Stimulated activated naive CD8-positive, alpha-beta T cell treated with anti-CD3 and anti-CD28 coated beads, Interleukin-15, Interleukin-2, amounts not matched to agents 100 ng/mL and 50 ng/mL, for 24 hours (primary cell): ENCODE results near the gene MPPED2.

Source experiments
- H3K27ac Mint-ChIP-seq: one replicate; pipeline ENCODE4 v1.8.0; 2021; ENCODE audit warnings: mild to moderate bottlenecking, mixed read lengths
- H3K27me3 Mint-ChIP-seq: one replicate; pipeline ENCODE4 v1.8.0; 2021; ENCODE audit warnings: mixed read lengths
- H3K36me3 Mint-ChIP-seq: one replicate; pipeline ENCODE4 v1.8.0; 2021; ENCODE audit warnings: low read depth, mixed read lengths
- H3K4me1 Mint-ChIP-seq: one replicate; pipeline ENCODE4 v1.8.0; 2021; ENCODE audit warnings: low read depth, mixed read lengths
- H3K4me3 Mint-ChIP-seq: one replicate; pipeline ENCODE4 v1.8.0; 2021; ENCODE audit warnings: mild to moderate bottlenecking, mixed read lengths
- H3K9me3 Mint-ChIP-seq: one replicate; pipeline ENCODE4 v1.8.0; 2021; ENCODE audit warnings: mixed read lengths

MPPED2 gene, protein sequence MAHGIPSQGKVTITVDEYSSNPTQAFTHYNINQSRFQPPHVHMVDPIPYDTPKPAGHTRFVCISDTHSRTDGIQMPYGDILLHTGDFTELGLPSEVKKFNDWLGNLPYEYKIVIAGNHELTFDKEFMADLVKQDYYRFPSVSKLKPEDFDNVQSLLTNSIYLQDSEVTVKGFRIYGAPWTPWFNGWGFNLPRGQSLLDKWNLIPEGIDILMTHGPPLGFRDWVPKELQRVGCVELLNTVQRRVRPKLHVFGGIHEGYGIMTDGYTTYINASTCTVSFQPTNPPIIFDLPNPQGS

DNA sequence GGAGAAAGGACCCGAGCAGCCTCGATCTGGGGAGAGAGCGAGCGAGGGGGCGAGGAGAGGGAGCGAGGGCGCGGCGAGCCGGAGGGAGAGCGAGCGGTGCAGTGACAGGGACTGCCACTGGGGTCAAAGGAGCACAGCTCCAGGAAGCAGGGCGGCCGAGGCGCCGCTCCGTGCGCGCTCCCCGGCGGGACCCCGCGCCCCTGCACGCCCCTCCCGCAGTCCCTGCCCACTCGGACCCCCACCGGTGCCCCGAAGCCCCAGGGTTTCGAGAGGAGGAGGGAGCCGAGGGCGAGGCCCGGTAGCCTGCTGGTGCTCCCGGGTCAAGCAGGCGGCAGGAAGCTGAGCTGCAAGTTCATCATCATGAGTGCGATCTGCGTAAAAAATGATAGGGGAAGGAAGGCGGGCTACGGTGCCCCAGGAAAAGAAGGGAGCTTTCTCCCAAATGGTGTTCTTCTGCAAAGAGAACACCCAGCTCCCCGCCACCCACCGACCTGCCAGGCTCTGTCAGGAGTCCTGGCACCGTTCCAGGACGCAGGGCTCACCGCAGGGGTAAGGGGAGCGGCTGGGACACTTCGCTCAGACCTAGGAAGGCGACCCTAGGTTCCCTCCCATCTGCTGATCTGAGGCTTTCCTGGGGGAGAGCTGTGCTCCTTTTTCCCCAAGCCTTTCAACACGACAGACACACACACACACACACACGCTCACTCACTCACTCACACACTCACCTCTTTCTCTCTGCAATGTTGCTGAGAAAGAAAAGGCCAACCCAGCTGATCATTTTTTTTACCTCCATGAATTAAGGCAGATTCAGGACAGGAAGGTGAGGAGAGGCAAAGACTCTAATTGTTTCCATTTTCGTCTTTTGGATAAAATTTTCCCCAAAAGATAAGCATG lies at the start of gene MPPED2:
MPPED2 (minus strand) TSS at position 103 of the 894 bp plus-strand sequence. CDS start 5,980 bp downstream, outside the sequence.
- Mint-ChIP-seq H3K4me1 (peaks cover 10% of the 10 kb centered on the region), H3K27me3 (peaks cover 63% of the 10 kb centered on the region), H3K36me3 (no peaks in the 10 kb centered on the region), H3K4me3 (peak within 1 kb of the TSS; percentile 59), H3K9me3 (no peaks in the 10 kb centered on the region), H3K27ac (no peak within 1 kb of the TSS)

DNA sequence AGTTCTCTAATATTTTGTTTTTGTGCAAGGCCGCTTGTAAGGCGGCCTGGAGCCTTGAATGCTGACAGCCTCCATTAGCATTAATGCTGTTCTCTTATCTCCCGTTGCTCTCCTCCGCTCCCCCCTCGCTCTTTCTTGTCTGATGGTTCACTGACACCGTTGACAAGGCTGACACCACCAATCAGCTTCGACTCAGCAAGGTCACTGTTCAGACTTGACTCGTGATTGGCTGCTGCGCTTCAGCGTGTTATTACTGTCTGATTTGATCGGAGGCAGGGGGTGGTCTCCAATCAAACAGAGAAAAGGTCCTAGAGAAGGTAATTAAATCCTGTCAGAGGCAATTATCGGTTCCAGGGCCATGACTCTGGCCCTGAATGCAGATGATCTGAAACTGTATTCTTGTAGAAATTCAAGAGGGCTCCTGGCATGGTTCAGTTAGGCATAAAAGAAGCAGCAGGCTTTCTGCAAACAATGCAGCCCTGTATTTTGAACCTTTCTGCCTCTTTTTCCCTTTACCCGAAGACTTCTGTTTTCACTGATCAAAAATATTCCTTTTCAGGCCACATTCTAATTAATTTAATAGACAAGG lies 49.3 kb upstream of the MPPED2 start:
- peaks cover 14% of the 10 kb centered on the region for H3K27me3 Mint-ChIP-seq
- no peaks in the 10 kb centered on the region for H3K4me1 Mint-ChIP-seq
- peaks cover 4% of the 10 kb centered on the region for H3K9me3 Mint-ChIP-seq
- no peak overlapping the region for H3K27ac Mint-ChIP-seq
- H3K4me3 Mint-ChIP-seq, result no peak overlapping the region
- no peaks in the 10 kb centered on the region for H3K36me3 Mint-ChIP-seq

DNA sequence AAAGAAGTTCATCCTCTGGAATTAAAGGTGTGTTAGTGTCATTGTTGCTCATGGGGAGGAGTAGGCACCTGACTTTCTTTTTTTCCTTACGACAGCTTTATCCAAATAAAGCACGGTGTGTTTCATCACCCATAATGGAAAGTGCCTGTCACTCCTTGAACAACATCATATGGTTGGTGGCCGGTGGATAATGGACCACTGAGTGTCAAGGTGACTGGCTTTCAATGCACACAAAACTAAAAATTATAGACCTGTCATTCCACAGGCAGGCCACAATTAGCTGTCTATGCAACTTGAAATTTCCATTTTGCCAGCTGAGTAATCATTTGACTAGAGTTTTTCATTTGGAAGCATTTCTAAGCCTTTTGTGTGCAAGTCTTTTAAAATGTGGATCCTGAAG lies 45.0 kb upstream of the MPPED2 start:
- Mint-ChIP-seq H3K9me3 (peaks cover 4% of the 10 kb centered on the region), H3K27me3 (peaks cover 14% of the 10 kb centered on the region), H3K4me3 (no peak overlapping the region), H3K27ac (no peak overlapping the region), H3K36me3 (no peaks in the 10 kb centered on the region), H3K4me1 (no peaks in the 10 kb centered on the region)

DNA sequence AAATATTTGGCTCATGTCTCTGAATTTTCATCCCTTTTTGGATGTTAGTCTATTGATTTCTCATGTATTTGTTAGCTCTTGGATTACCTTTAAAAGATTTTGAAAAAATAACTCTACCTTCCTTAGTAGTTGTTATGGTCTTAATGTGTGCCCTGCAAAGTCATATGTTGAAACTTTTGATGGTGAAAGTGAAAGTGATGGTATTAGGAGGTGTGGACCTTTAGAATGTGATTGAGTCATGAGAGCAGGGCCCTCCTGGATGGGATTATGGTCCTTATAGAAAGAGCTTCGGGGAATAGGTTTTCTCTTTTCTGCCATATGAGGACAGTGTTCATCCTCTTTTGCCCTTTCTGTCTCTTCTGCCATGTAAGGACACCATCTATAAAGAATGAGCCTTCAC lies 33.6 kb upstream of the MPPED2 start:
- peaks cover 9% of the 10 kb centered on the region for H3K9me3 Mint-ChIP-seq

DNA sequence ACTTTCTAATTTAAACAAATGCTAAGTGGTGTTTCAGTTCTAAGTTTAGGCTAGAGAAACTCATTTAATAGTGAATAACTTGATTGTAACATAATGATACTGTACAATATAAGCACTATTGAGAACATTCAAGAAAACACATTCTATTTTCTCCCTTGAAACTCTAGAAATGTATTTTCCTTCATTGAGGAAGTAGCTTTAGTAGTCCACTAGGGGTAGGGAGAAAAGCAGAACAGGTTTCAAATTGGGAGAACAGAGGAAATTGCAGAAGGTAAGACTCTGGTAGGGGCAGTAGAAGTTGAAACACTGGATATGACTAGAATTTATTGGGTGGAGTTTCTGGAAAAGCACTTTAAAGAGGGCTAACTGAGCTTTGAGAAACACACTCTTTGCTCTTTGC lies 31.6 kb upstream of the MPPED2 start:
- Mint-ChIP-seq H3K4me3 (no peak overlapping the region), H3K27me3 (peaks cover 7% of the 10 kb centered on the region), H3K27ac (no peak overlapping the region), H3K9me3 (peaks cover 9% of the 10 kb centered on the region), H3K4me1 (no peaks in the 10 kb centered on the region), H3K36me3 (no peaks in the 10 kb centered on the region)

More for the DNA sequence above, 33.6 kb upstream of the MPPED2 start:
- Mint-ChIP-seq H3K4me3 (no peak overlapping the region), H3K36me3 (no peaks in the 10 kb centered on the region), H3K27me3 (peaks cover 12% of the 10 kb centered on the region), H3K4me1 (no peaks in the 10 kb centered on the region), H3K27ac (no peak overlapping the region)

DNA sequence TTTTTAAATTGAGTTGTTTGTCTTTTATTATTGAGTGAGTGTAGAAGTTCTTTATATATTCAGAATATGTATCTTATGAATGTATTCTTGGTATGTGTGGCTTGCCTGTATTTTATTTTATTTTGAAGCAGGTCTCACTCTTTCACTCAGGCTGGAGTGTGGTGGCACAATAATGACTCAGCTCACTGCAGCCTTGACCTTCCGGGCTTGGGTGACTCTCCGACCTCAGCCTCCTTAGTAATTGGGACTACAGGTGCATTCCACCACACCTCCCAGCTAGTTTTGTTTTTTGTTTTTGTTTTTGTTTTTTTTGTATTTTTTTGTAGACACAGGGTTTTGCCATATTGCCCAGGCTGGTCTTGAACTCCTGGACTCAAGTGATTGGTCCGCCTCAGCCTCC lies 24.5 kb upstream of the MPPED2 start:
- H3K36me3 Mint-ChIP-seq, result no peaks in the 10 kb centered on the region
- H3K4me3 Mint-ChIP-seq, result no peak overlapping the region
- H3K27ac Mint-ChIP-seq, result no peak overlapping the region
- no peaks in the 10 kb centered on the region for H3K4me1 Mint-ChIP-seq
- H3K27me3 Mint-ChIP-seq, result peaks cover 10% of the 10 kb centered on the region
- H3K9me3 Mint-ChIP-seq, result no peaks in the 10 kb centered on the region

DNA sequence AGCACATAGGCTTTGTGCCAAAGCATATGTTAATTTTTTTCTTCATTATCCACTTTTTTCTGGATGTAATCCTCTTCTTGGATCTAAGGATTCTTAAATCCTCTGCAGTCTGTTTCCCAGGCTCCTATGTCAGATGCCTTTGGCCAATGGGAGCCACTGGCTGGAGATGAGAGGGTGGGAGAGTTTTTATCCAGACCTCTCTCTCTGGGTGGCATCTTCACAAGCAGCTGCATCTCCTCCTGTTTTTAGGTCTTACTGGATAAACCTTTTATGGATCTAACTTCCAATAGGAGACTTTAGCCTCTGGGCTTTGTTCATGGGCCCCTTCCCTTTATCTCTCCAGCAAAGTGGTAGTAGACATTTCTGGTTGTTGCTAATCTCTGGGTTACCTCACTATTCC lies 22.4 kb upstream of the MPPED2 start:
- no peaks in the 10 kb centered on the region for H3K4me1 Mint-ChIP-seq
- H3K27me3 Mint-ChIP-seq, result peaks cover 3% of the 10 kb centered on the region
- no peaks in the 10 kb centered on the region for H3K36me3 Mint-ChIP-seq
- no peak overlapping the region for H3K4me3 Mint-ChIP-seq
- H3K9me3 Mint-ChIP-seq, result no peaks in the 10 kb centered on the region
- H3K27ac Mint-ChIP-seq, result no peak overlapping the region

DNA sequence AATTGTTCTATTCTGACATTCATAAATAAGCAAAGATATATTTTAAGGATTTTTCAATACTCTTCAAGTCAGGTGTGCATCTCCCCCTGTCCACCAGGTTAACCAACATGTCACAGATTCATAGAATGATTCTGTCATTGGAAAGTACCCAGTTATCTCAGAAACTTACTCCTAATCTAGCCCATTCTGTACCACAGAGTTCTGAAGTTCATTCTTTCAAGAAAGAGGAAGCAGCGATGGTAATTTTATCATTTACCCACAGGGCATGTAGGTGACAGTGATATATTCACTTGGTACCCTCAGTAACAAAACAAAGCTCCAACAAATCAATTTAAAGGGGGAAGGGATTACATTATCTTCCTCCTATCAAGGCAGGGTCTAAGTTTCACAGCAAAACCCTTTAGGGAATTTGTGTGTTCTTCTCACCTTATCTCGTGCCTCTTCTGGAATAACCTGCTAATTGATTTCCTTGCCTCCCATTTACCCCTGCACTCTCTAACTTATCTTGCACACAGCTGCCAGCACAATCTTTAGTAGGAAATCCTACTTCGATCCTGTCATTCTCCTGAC lies 19.0 kb upstream of the MPPED2 start:
- H3K27me3 Mint-ChIP-seq, result peaks cover 4% of the 10 kb centered on the region
- H3K4me1 Mint-ChIP-seq, result no peaks in the 10 kb centered on the region
- no peaks in the 10 kb centered on the region for H3K36me3 Mint-ChIP-seq
- H3K9me3 Mint-ChIP-seq, result peaks cover 4% of the 10 kb centered on the region
- H3K27ac Mint-ChIP-seq, result no peak overlapping the region
- no peak overlapping the region for H3K4me3 Mint-ChIP-seq

DNA sequence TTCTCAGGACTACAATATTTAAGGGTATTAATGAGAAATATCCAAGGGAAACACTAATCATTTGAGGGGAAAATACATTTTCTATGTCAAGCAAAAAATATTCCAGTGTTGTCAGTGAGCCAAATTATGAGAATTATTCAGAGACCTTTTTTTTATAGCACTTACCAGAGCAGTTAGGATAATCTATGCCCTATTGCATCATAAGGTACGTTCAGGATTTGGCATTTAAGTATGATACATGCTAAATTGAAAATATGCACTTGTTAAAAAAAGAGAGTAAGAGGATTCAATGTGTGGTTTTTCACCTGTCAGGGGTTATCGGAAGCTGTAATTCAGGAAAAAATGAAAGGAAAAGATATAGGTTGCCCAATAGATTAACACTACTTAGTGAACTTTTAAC lies 17.2 kb upstream of the MPPED2 start:
- Mint-ChIP-seq H3K4me3 (no peak overlapping the region), H3K27ac (no peak overlapping the region), H3K9me3 (peaks cover 4% of the 10 kb centered on the region), H3K27me3 (peaks cover 4% of the 10 kb centered on the region), H3K36me3 (no peaks in the 10 kb centered on the region), H3K4me1 (no peaks in the 10 kb centered on the region)

DNA sequence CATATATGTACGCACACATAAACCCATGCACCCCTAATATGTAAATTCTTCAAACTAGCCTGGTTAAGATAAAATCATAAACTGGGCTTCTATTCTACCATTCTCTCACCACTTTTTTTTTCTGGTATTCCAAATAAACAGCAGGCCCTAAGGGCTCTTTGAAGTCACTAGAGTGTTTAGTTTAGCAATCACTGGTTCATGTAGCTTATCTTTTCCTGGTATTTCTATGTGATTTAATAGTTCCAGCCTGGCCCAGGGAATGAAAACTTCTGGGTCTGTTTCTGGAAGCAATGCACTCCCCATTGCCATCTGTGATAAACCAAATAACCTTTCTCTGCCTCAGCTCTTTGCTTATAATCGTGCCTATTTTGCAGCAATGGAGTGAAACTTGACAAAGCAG lies 10.7 kb upstream of the MPPED2 start:
- no peak overlapping the region for H3K27ac Mint-ChIP-seq
- H3K4me3 Mint-ChIP-seq, result no peak overlapping the region
- no peaks in the 10 kb centered on the region for H3K36me3 Mint-ChIP-seq
- H3K9me3 Mint-ChIP-seq, result peaks cover 4% of the 10 kb centered on the region
- H3K4me1 Mint-ChIP-seq, result no peaks in the 10 kb centered on the region
- peaks cover 7% of the 10 kb centered on the region for H3K27me3 Mint-ChIP-seq

DNA sequence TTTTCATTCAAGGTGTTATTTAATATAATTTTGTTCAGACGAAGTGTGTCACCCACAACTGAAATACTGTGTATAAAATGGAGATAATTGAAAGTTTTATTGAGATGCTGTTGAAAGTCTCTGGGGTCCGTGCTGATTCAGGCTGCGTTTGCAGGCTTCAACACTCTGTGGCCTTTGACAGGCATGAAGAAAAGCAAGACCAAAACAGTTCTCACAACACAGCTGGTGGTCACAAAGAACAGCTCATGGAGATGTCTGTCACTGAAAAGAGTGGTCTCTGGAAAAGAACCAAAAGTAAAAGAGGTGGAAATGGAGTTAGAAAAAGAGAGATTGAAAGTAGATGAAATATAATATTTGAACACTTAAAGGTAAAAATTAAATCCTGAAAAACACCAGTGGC lies 9.8 kb upstream of the MPPED2 start:
- Mint-ChIP-seq H3K4me1 (no peaks in the 10 kb centered on the region), H3K9me3 (peaks cover 4% of the 10 kb centered on the region), H3K27me3 (peaks cover 13% of the 10 kb centered on the region), H3K27ac (no peak overlapping the region), H3K36me3 (no peaks in the 10 kb centered on the region), H3K4me3 (no peak overlapping the region)

DNA sequence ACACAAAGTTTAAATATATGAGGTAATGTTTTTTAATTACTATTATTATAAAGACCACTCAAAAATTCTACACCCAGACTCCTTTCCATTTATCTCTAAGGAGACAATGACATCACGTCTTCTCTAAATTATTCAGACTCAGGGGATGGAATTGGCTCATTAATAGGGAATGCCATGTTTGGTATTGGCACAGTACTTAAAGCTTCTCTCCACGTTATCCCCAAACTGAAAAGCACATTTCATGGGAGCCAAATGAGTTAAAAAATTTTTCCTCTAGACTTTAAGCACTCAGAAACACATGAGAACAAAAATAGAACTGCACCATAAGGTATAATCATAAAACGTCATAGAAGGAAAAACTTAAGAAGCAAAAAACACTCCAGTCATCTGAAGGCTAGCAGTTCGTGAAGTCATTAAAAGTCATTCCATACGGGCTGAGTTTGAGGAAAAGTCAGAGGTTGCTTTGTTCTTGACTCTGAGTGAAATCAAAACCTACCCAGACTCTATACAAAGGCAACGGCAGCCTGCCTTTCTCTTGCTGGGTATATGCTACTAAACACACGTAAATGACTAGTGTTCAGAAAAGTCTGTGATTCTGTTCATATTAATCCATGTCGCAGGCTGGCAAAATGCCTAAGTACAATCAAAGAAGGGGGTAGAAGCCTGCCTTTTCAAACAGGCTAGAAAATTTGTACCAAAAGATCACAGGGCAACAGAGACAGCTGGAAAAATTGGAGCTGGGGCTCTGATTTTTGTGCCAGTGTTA lies 8.7 kb upstream of the MPPED2 start:
- no peaks in the 10 kb centered on the region for H3K9me3 Mint-ChIP-seq

DNA sequence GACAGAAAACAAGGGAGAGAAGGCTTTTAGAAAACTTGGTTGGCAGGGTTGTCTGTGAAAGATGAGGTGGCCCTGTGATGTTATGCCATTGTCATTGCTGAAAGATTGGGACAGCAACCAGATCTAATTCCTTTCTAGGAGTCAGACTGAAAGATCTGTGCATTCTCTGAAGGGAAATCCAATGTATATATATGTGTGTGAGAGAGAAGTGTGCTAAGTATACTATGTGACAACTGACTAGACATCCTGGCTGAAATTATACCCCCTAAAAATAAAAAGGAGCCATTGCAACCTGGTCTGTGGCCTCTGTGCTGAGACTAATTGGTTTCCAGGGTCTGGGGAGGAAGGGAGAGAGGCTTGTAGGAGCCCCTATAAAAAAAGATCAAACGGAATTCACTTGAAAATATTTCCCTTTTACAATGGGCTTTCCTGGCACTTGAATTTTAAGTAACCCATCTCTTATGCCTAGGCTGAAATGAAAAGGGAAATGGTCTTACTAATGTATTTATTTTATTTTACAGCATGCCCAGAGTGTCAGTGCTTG lies 1.2 kb upstream of the MPPED2 start:
- Mint-ChIP-seq H3K9me3 (no peaks in the 10 kb centered on the region), H3K27me3 (peaks cover 57% of the 10 kb centered on the region), H3K27ac (no peak overlapping the region), H3K36me3 (no peaks in the 10 kb centered on the region), H3K4me3 (peak overlapping the region; percentile 59), H3K4me1 (peaks cover 10% of the 10 kb centered on the region)

More for the DNA sequence above, 8.7 kb upstream of the MPPED2 start:
- H3K4me3 Mint-ChIP-seq, result no peak overlapping the region
- H3K27ac Mint-ChIP-seq, result no peak overlapping the region
- no peaks in the 10 kb centered on the region for H3K4me1 Mint-ChIP-seq
- peaks cover 10% of the 10 kb centered on the region for H3K27me3 Mint-ChIP-seq
- no peaks in the 10 kb centered on the region for H3K36me3 Mint-ChIP-seq

DNA sequence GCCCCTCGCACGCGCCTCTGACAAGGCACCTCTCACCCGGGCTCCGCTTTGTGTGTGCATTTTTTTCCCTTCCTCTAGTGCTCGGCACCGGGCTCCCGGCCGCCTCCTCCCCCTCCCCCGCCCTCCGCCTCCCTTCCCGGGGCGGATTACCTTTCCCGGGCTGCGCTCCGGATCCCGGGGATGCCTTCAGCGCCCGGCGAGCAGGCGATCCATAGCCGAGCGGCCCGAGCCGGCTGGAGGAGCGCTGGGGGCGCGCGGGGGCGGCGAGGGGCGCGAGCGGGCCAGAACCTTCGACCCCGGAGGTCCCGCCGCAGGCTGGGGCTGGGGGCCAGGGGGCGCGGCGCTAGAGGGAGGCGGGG lies 282 bp downstream of the MPPED2 start:
- H3K27me3 Mint-ChIP-seq, result peaks cover 58% of the 10 kb centered on the region
- H3K4me1 Mint-ChIP-seq, result peaks cover 10% of the 10 kb centered on the region
- H3K27ac Mint-ChIP-seq, result no peak overlapping the region
- no peaks in the 10 kb centered on the region for H3K36me3 Mint-ChIP-seq
- H3K9me3 Mint-ChIP-seq, result no peaks in the 10 kb centered on the region
- H3K4me3 Mint-ChIP-seq, result peak overlapping the region; percentile 59
